GM19043 (cell line): ENCODE data around the gene HSD17B3.
"Not testable (repeated sequence)": the region's sequence is repeated elsewhere in the genome, so short reads cannot be mapped to it uniquely, and the experiment has no call there.

Experiments
- ATAC-seq: cut with Tn5 transposase; IDR thresholded peaks from one replicate; pipeline ENCODE4 v1.9.1; 2021; ENCODE audit warnings: low read depth; ENCODE audit not compliant: unreplicated experiment

HSD17B3 gene

GRCh38 chr9:96202971-96203780 is 98.8 kb downstream of the HSD17B3 start:
- ATAC-seq = no peak

GRCh38 chr9:96201140-96201539 is 100.8 kb downstream of the HSD17B3 start:
- ATAC-seq = no peak

GRCh38 chr9:96199006-96199405 is 103.0 kb downstream of the HSD17B3 start:
- no peak for ATAC-seq

GRCh38 chr9:96195541-96195940 is 106.4 kb downstream of the HSD17B3 start:
- ATAC-seq = no peak

GRCh38 chr9:96193236-96193755 is 108.7 kb downstream of the HSD17B3 start:
- ATAC-seq = no peak

- no peak for ATAC-seq
Observed at GRCh38 chr9:96192710-96193109, 109.3 kb downstream of the HSD17B3 start.

GRCh38 chr9:96189995-96190394 is 112.0 kb downstream of the HSD17B3 start:
- ATAC-seq = no peak

GRCh38 chr9:96189581-96189980 is 112.4 kb downstream of the HSD17B3 start:
- not testable (repeated sequence) for ATAC-seq

- no peak for ATAC-seq
Observed at GRCh38 chr9:96188571-96188970, 113.4 kb downstream of the HSD17B3 start.

GRCh38 chr9:96187151-96187555 is 114.8 kb downstream of the HSD17B3 start:
- ATAC-seq = no peak

GRCh38 chr9:96186591-96187011 is 115.4 kb downstream of the HSD17B3 start:
- no peak for ATAC-seq

GRCh38 chr9:96185518-96186156 is 116.3 kb downstream of the HSD17B3 start:
- ATAC-seq = no peak
